ENCODE measurements around the gene NUFIP2.

DNA sequence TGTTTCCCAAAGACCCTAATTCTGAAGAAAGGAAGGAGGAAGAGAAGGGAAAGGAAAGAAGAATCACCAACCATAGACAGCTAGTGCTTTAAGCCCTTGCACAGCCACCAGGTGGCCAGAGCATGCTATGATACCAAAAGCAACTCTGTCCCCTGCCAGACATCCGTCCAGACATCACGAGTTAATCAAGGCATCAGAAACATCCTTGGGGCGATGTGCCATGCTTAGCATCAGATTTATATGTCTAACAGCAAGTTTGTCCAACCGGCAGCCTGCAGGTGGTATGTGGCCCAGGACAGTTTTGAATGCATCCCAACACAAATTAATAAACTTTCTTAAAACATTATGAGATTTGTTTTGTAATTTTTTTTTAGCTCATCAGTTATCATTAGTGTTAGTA is 50.2 kb downstream of the NUFIP2 start:
- TF ChIP-seq, protein P1, sequence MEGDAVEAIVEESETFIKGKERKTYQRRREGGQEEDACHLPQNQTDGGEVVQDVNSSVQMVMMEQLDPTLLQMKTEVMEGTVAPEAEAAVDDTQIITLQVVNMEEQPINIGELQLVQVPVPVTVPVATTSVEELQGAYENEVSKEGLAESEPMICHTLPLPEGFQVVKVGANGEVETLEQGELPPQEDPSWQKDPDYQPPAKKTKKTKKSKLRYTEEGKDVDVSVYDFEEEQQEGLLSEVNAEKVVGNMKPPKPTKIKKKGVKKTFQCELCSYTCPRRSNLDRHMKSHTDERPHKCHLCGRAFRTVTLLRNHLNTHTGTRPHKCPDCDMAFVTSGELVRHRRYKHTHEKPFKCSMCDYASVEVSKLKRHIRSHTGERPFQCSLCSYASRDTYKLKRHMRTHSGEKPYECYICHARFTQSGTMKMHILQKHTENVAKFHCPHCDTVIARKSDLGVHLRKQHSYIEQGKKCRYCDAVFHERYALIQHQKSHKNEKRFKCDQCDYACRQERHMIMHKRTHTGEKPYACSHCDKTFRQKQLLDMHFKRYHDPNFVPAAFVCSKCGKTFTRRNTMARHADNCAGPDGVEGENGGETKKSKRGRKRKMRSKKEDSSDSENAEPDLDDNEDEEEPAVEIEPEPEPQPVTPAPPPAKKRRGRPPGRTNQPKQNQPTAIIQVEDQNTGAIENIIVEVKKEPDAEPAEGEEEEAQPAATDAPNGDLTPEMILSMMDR (IDR thresholded peaks at IDR 0.05; ENCODE audit: poor library complexity): peak; percentile 19
- TF ChIP-seq EZH2phosphoT487 (IDR thresholded peaks at IDR 0.05; ENCODE audit: low read depth, severe bottlenecking, unreplicated experiment) (no peak), EZH2 (IDR thresholded peaks at IDR 0.05; ENCODE audit: borderline replicate concordance) (no peak)
